Measurements from ENCODE around the gene ATOX1. TPM values are rescaled to one million over a fixed set of nuclear protein-coding genes. Genes with fewer than 3 reads are reported as not detected.

Gene ATOX1
- total and polyA plus RNA-seq, 2 donors (not counting 1 experiment from before 2014, with no cell fraction given) = 37.3 to 43.6 TPM

- 97% methylated on average over 7 of the region's 7 CpGs for WGBS (ENCODE audit: insufficient coverage)
- Histone ChIP-seq H3K9me3 (ENCODE audit: control extremely low read depth in 1 of 3, control insufficient read depth in 2 of 3, insufficient read depth in 1 of 3, low read length in 2 of 3) (no peaks in the 10 kb centered on the region), H2AFZ (ENCODE audit: insufficient read depth, low read depth, low read length, poor library complexity, severe bottlenecking) (no peak overlapping the region), H3K36me3 (replicated peaks in 1 of 2; ENCODE audit: control extremely low read depth in 1 of 2, control insufficient read depth in 1 of 2, extremely low read depth in 1 of 2, insufficient read depth in 2 of 2, low read length in 1 of 2) (peaks cover 5 to 36% of the 10 kb centered on the region in 2 experiments), H3K79me2 (ENCODE audit: control insufficient read depth, insufficient read depth, low read length) (peaks cover 3% of the 10 kb centered on the region), H3K27me3 (replicated peaks in 1 of 4; ENCODE audit: control extremely low read depth in 1 of 4, control insufficient read depth in 3 of 4, insufficient read depth in 4 of 4, low read length in 3 of 4) (no peaks in the 10 kb centered on the region), H3K4me3 (ENCODE audit: control extremely low read depth in 1 of 5, extremely low read depth in 1 of 5, insufficient read depth in 1 of 5, low read depth in 2 of 5, low read length in 4 of 5) (no peak overlapping the region), H3K4me2 (replicated peaks; ENCODE audit: low read depth, low read length, poor library complexity, severe bottlenecking) (no peak overlapping the region), H4K20me1 (ENCODE audit: control insufficient read depth, insufficient read depth, low read length, poor library complexity, severe bottlenecking) (peaks cover 6% of the 10 kb centered on the region), H3K9ac (ENCODE audit: low read length) (no peak overlapping the region), H3K4me1 (ENCODE audit: control insufficient read depth in 2 of 2, insufficient read depth in 2 of 2, low read length in 2 of 2) (peaks cover 22 to 26% of the 10 kb centered on the region in 2 donors), H3K27ac (ENCODE audit: low read length in 2 of 2) (no peak overlapping the region)
- Mint-ChIP-seq H3K27ac (no peak overlapping the region), H3K4me1 (peaks cover 29% of the 10 kb centered on the region), H3K27me3 (no peaks in the 10 kb centered on the region), H3K9me3 (ENCODE audit: insufficient read depth) (no peaks in the 10 kb centered on the region), H3K4me3 (no peak overlapping the region)
- CTCF ChIA-PET = interaction anchor here (0.8 to 11.7 kb wide), 6 partner anchors 12 to 294 kb away, joined by 3 to 156 read pairs (median 10); no protein-coding TSS in a partner anchor
- DNase-seq (no peak), ATAC-seq (ENCODE audit: low read depth) (no peak)
- intact Hi-C loops (cut with micrococcal nuclease) = no loop called here
- POLR2A ChIA-PET = no interaction called here
- TF ChIP-seq EZH2 (IDR thresholded peaks at IDR 0.05; ENCODE audit: borderline replicate concordance, insufficient read depth, low read depth, low read length, poor library complexity, severe bottlenecking) = no peak
- no peak for TF ChIP-seq CTCF (IDR thresholded peaks at IDR 0.05)
Observed at GRCh38 chr5:151742870-151743294, 15.5 kb downstream of the ATOX1 start.

GRCh38 chr5:151741678-151742423, 16.6 kb downstream of the ATOX1 start:
- intact Hi-C loops (cut with micrococcal nuclease) = loop anchor here (2.0 kb wide), 1 partner anchor 29 kb away; the partner anchor contains the start of gene G3BP1
- Mint-ChIP-seq H3K4me1 (peaks cover 28% of the 10 kb centered on the region), H3K9me3 (ENCODE audit: insufficient read depth) (no peaks in the 10 kb centered on the region), H3K27ac (no peak overlapping the region), H3K27me3 (no peaks in the 10 kb centered on the region), H3K4me3 (no peak overlapping the region)
- H2AFZ ChIP-seq (ENCODE audit: insufficient read depth, low read depth, low read length, poor library complexity, severe bottlenecking) = no peak overlapping the region
- peaks cover 6% of the 10 kb centered on the region for H4K20me1 ChIP-seq (ENCODE audit: control insufficient read depth, insufficient read depth, low read length, poor library complexity, severe bottlenecking)
- CTCF ChIA-PET = interaction anchor here (0.8 to 11.7 kb wide), 15 partner anchors 7 to 293 kb away, joined by 3 to 156 read pairs (median 9); partner anchors contain the start of gene ATOX1
- no peak for TF ChIP-seq CTCF (IDR thresholded peaks at IDR 0.05)
- no peak for TF ChIP-seq EZH2 (IDR thresholded peaks at IDR 0.05; ENCODE audit: borderline replicate concordance, insufficient read depth, low read depth, low read length, poor library complexity, severe bottlenecking)
- POLR2A ChIA-PET = no interaction called here
- H3K4me3 ChIP-seq (ENCODE audit: control extremely low read depth in 1 of 5, extremely low read depth in 1 of 5, insufficient read depth in 1 of 5, low read depth in 2 of 5, low read length in 4 of 5) = no peak overlapping the region
- DNase-seq (no peak), ATAC-seq (ENCODE audit: low read depth) (no peak)
- H3K4me2 ChIP-seq (replicated peaks; ENCODE audit: low read depth, low read length, poor library complexity, severe bottlenecking) = no peak overlapping the region
- no peaks in the 10 kb centered on the region for H3K27me3 ChIP-seq (replicated peaks in 1 of 4; ENCODE audit: control extremely low read depth in 1 of 4, control insufficient read depth in 3 of 4, insufficient read depth in 4 of 4, low read length in 3 of 4)
- no peaks in the 10 kb centered on the region for H3K9me3 ChIP-seq (ENCODE audit: control extremely low read depth in 1 of 3, control insufficient read depth in 2 of 3, insufficient read depth in 1 of 3, low read length in 2 of 3)
- no peak overlapping the region for H3K9ac ChIP-seq (ENCODE audit: low read length)
- no peak overlapping the region for H3K27ac ChIP-seq (ENCODE audit: low read length in 2 of 2)
- peaks cover 22 to 26% of the 10 kb centered on the region in 2 donors for H3K4me1 ChIP-seq (ENCODE audit: control insufficient read depth in 2 of 2, insufficient read depth in 2 of 2, low read length in 2 of 2)
- H3K36me3 ChIP-seq (replicated peaks in 1 of 2; ENCODE audit: control extremely low read depth in 1 of 2, control insufficient read depth in 1 of 2, extremely low read depth in 1 of 2, insufficient read depth in 2 of 2, low read length in 1 of 2) = peaks cover 9 to 36% of the 10 kb centered on the region in 2 experiments
- peaks cover 1% of the 10 kb centered on the region for H3K79me2 ChIP-seq (ENCODE audit: control insufficient read depth, insufficient read depth, low read length)
- WGBS (ENCODE audit: insufficient coverage) = 100% methylated on average over 3 of the region's 6 CpGs

Measured in B cell (primary cell).